HG02973 (cell line): ENCODE measurements around the gene TSPAN18.

Experiments used
- ATAC-seq: cut with Tn5 transposase; IDR thresholded peaks from one replicate; pipeline ENCODE4 v1.9.1; 2021; ENCODE audit warnings: moderate library complexity; ENCODE audit not compliant: unreplicated experiment

Gene TSPAN18

DNA sequence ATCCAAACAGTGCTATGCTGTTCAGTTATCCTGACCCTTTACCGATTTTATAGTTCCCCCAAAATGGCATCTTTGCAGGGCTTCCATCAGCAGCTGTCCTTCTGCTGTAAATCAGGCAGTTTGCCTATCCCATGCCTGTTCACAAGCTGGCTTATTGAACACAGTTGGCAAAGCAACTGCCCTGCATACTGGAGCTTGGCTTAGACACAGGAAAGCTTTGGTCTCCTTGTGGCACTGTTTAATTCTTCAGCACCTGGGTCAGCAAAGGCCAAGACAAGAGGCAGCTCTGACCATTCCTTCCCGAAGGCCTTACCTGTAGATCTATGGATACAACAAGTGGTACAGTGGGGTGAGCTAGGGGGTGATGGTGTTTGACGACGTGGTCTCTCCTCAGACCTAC is 32.2 kb downstream of the TSPAN18 start:
- no peak for ATAC-seq

DNA sequence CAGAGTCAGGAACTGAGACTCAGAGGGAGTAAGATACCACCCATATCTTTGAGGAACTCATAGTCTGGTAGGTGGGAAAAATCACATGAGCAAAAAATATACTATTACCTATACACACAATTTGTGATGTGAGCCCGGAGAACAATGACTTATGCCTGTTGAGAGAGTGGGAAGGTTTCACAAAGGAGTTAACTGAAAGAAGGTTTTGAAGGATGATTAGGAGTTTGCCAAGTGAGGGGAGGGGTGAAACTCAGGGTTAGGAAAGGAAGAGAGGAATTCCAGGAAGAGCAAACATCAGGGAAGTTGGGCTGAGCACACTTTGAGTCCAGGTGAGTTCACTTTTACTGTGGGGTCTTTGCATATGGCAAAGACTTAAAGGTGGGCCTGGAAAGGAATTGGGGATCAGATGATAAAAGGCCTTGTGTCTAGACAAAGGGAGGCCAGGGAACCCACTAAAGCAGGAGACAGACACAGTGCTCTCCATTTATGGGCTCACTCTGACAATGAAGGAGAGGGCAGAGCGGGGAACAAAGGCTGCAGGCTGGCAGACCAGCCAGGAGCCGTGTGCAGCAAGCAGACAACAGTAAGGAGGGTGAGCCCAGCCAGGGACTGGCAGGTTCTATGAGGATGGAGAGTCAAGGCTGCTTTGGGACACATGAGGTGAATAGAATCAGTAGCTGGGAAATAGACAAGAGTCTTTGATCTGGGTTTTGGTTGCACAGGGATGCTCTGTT is 33.1 kb downstream of the TSPAN18 start:
- no peak for ATAC-seq

DNA sequence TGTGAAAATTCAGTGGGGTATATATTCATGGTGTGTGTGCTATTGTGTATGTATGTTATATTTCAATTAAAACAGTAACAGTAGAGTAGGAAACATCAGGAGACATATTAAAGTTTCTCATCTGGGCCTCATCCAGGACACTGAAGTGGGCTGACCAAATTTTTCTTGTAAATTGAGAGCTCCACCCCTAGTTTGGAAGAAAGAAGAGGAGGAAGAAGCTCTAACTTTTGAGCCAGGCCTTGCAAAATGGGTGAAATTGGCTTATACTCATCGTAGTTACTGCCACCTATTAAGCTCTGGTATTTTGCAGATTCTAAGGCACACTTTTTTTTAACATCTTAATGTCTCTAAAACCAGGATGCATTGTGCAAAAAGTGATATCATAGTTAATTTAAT is 33.7 kb downstream of the TSPAN18 start:
- no peak for ATAC-seq

DNA sequence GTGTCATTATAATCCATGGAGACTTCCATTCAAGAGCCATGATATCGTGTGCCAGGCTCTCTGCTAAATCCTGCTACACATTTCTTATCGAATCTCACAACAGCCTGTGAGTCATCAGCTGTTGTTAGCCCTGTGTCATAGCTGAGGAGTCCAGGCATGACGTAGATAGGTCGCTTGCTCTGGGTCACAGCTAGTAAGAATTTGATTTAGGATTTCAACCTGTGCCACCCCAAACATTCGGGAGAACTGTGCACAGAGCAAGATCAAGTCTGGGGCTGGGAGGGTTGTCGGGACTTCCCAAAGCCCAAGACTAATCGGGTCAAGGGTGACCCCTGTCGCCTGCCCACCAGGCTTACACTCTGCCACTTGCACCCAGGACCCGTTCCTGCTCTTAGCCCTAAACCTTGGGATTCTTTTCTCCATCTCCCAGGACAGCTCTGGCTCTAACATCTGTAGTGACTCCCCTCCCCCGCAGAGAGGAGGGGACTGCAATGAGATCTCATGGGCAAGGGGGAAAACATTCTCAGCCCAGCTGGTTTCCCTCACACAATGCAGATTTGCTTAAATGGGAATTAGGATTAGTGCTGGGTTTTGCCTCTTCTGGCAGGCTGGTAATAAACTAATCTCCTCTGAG is 34.3 kb downstream of the TSPAN18 start:
- ATAC-seq = no peak

DNA sequence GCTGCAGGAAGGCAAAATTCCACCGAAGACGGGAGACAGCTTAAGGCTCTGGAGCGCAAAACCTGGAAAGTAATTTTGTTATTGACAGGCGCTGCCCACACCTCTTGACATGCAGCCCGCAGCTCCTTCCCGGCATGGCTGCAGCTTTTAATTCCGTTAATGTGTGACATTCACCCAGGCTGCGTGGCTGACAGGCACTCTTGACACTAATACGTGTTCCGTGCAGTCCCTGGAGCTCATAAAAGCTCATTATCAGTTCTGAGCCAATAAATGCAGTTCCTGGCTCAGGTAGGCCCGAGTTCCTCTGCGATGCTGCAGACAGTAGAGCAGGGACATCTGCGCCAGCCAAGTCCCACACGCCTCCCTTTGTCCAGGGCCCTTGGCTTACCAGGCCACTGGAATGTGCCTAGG is 34.8 kb downstream of the TSPAN18 start:
- no peak for ATAC-seq

DNA sequence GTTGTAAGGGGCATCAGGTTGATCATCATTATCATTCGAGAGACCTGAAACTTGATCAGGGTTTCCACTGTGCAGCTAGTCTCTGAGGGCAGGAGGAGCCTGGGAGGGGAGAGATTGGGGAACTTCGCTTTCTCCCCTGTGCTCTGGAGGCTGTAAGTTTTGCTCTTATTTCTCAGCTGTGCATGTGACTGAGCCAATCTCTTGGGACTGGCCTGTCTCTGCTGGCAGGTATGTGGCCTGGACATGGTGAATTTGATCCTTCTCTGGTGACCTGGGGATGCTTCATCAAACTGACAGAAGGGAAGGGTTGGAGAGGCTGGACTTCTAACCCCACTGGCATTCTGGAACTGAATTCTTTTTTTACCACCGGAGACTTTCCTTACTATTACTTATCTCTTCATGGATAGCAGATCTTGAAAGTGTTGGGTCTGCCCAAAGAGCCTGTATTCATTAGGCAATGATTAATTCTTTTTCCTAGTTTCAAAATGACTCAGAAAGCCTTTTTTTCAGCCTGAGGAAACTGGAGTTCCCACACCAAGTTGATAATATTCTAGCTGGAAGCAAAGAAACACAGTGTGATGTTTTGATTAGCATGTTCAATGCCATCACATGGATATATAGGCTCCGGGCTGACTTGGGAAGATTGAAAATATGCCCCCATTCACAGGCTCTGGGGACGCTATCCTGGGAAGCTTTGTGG is 36.5 kb downstream of the TSPAN18 start:
- ATAC-seq = no peak

DNA sequence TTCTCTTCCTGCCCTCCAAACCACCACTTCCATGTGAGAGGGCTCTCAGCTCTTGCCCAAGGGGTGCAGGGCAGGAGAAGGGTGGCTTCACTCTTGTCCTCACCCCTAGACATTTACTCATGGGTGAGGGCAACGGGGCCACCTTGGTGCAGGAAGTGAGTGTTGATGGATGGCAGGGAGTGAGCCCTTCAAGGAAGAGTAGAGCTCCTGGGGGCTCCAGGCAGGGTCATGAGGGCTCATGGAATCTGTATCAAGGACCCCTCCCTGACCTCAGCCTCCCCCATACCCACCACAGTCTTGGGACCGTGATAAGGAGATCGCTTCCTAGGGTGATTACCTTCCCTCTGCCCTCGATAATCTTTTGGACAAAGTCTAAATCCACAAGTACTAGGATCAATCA is 37.8 kb downstream of the TSPAN18 start:
- ATAC-seq = no peak

DNA sequence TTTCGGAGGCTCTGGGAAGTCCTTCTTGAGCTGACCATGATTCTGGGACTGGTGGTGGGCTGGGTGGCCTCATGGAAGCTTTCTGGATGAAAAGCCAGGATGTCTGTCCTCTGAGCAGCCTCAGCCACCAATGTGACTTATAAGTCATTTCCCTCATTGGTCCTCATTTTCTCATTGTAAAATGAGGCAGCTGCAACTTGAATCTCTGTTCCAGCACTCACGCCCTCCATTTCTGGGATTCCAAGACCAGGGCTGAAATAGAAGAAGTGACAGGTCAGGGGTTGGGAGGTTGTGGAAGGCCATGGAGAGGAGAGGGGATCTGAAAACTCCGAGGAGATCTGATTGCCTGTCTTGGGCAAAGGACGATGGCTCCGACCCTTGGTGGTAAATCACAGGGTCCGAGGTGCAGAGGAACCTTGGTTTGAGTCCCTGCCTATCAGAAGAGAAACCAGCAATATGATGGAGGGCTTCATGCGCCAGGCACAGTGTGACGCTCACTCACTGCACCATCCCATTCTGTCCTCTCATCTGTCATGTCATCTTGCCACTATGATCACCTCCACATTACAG is 38.3 kb downstream of the TSPAN18 start:
- ATAC-seq = no peak

DNA sequence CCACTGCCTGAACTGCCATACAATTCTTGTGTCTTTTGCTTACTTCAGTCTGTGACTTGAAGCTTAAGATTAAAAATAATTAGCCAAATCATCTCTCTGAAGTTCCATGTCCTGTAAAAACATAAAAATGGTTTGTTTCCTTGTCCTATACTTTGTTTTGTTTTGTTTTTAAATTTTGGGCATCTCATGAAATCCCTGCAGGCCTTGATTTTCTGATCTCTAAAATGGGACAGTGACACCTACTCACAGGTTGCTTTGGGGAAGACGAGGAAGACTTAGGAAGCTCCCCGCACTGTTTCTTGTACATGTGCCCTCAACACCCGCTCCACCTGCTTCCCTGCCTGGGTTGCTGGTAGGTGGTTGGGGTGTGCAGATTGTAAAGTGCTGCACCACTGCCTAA is 38.9 kb downstream of the TSPAN18 start:
- ATAC-seq = no peak

DNA sequence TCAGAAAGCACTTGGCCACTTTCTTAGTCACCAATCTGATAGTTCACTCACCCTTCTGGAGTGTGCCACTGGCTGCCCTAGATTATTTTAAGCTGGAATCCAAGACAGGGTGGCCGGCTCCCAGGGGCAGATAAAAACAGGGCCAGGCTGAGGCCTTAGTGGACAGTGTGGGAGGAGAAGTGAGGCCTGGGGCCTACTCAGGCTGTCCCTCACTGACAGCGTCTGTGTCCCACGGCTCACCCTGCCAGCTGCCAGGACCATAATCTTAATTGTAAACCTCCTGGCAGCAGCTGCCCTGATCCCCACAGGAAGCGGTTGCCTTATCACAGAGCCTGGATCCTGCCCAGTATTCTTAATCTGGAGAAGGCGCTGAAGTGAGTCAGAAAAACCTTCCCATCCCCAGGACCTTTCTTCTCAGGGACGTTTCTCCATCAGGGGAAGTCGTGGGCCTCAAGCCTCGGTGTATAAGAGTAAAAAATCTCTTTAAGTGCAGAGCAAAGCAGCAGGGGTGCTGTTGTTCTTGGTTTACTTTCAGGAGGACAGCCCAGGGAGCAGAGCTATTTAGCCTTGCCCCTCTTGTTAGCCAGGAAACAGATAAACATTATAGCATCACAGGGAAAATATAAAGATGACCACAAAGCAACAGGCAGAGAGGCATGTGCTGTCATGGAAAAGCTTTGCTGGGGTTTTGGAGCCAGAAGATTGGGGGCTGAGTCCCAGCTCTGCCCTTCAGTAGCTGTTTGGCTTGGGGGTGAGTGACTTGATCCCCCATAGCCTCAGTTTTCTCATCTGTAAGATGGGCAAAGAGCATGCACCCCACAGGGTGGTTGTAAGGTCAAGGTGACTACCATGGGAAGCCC is 39.6 kb downstream of the TSPAN18 start:
- no peak for ATAC-seq

DNA sequence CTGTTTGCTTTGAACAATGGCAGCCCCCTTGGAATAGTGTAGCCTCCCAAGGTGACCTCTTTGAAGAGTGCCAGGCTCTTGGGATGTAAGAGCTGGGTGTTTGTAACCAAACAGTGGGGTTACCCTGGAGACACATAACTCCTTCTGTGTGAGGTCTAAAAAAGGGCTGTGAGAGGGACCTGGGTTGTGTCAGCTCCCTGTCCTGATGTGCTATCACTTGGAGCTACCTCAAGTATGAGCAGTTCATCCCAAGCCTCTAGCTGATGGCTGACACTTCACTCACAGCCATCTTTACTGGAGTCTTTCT is 40.2 kb downstream of the TSPAN18 start:
- ATAC-seq = no peak

DNA sequence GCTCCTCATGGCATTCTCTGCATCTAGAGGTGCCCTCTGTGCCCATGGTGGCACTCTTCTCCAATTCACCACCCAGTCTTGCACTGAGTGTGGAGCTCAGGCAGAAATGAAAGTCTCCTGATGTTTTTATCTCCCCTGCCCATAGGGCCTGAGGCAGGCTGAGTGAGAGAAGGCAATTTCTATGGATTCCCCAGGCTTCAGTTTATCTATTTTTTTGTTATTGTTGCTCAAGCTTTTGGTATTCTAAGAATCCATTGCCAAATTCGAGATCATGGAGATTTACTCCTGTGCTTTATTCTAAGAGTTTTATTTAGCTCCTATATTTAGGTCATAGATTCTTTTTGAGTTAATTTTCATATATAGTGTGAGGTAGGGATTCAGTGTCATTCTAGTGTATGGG is 40.7 kb downstream of the TSPAN18 start:
- ATAC-seq = no peak

DNA sequence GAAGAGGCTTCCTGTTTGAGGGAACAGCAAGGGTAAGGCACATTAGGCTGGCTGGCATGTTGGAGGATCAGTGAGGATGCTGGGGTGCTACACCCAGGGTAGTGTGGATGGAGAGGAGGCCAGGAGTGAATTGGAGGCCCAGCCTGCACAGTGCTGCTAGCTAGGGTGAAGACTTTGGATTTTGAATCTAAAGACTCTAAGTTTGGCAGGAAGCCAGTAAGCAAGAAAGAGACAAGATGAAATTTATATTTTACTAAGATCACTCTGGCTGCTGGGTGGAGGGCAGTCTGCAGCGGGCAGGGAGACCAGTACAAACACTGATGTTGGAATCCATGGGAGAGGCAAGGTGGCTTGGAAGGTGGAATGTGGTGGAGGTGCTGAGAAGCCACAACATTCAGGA is 43.6 kb downstream of the TSPAN18 start:
- no peak for ATAC-seq

DNA sequence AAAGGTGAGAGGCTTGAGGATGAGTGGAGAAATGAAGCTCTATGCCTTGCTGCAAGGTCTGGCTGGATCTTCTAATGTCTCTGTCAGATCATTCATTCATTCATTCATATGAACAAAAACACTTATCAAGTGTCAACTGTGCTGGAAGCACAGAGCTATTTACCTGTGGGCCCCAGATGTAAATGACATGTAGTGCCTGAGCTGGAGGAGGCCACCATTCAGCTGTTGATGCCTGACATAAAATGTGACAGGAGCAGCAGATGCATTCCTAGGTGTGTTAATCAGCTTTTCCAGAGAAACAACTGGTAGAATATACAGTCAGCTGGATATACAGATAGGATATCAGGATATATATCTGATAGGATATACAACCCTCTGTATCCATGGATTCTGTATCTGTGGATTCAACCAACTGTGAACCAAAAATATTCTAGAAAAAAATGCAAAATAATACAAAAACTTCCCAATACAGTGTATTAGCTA is 44.5 kb downstream of the TSPAN18 start:
- no peak for ATAC-seq

DNA sequence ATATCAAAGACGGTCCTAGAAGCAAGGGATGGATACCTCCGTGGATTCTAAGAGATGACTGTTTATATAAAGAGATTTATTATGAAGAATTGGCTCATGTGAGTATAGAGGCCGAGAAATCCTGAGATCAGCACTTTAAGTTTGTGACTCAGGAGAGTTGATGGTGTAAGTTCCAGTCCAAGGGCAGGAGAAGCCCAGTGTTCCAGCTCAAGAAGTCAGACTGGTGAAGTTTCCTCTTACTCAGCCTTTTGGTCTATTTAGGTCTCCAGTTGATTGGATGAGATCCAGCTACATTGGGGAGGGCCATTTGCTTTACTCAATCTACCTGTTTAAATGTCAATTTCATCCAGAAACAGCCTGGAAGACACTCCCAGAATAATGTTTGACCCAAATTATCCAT is 45.1 kb downstream of the TSPAN18 start:
- no peak for ATAC-seq

DNA sequence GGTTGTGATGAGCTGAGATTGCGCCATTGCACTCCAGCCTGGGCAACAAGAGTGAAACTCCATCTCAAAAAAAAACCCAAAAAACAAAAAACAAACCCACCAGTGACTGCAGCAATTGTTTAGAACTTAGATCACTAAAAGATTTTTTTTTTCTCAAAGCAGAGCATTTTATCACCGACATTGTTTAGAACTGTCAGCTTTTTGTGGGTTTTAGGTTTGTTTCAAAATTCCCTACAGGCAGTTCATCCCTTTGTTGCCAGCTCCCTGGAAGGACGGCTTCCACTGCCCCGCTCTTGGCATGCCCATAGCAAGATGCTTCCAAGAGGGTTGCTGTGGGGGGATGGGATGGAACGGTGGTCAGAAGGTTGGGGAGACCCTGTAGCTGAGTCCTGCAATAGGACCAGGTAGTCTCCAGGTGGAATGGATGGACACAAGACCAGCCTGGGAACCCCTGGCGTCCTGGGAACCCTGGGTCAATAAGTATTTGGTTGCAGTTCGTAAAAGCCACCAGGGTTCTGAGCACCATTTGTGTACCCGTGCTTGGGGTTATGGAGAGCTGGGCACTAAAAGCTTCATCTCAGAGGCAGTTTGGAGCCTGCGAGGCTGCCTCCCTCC is 46.7 kb downstream of the TSPAN18 start:
- ATAC-seq = no peak

DNA sequence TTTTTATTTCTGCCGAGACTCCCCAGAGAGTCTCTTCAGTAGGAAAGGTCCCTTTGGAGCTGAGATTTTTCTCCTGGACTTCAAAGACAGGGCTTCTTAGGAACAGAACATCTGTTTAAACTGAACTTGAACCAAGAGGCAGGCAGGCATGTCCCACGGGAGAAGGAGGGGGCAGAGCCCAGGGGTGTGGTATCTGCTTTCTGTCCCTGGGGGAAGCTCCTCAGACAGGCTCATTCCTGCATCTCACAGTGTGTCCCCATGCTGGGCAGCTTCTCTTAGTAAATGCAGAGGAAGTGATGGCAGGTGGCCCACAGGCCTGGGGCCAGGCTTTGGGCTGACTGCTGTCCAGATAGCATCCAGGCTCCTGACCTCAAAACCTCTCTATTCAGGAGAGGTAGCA is 47.3 kb downstream of the TSPAN18 start:
- no peak for ATAC-seq

DNA sequence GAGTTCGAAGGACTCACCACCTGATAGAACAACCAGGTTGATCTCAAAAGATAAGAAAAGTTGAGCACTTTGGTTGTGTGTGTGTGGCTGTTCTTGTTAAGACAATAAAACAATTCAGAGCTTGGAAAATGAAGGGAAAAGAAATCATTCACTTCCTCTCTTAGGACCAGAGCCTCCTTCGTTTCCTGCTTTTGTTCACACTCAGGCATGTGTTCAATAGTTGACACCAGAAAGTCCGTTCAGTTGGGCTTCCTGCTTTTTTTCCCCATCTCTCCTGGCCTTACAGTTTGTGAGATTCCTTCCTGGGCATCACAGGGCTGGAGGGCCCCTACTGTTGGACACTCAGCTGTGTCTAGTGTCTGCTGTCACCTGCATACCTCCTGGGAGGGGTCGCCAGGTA is 48.0 kb downstream of the TSPAN18 start:
- ATAC-seq = no peak

DNA sequence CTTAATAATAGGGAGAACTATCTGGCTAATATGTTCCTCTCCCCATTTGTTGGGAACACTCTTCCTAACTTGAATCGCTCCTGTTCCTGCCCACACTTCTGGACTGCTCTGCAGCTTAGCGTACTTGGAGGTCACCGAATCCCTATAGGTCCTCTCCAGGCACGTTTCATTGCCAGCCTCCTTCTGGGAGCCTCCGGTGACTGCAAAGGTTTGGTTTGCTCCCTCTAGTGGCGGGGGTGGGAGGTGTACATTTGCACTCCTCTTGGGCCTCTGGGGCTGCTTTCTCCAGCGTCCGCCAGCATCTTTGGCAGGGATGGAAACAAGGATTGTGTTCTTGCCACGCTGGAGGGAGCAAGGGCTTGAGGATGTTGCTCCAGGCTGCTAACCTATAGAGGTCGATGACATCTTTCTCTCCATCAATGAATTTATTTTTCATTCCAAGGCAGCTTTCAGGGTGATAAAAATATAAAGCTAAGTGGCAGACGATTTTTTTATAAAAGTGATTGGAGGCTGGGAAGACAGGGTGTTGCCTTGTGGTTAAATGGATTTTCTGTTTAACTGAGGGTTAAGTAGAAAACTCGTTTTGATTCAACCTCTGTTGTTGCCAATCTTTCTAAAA is 48.7 kb downstream of the TSPAN18 start:
- ATAC-seq = no peak

DNA sequence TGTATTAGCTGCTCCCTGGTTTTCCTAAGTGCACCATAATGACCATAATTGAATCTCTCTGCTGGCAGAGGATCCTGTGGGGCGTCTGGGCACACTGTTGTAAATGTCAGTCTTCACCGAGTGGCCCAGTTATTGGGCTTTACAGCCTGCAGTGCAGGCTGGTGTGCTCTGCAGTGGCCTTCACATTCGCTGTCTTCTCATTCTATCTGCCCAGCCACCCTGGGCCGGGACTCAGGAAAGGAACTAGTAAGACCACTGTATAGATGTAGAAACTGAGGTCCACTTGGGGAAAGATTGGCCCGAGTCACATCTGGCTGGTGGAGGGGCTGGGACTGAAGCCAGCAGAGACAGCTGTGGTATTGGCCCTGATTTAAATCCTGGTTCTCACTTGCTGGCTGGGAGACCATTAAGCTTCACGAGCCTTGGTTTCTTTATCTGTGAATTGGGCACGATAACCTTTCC is 49.3 kb downstream of the TSPAN18 start:
- ATAC-seq = no peak
